NCI-H2227 (cell line): ENCODE results near the gene FN3KRP.

ENCODE experiments used
- DNase-seq: peaks from one replicate; lab custom pipeline; 2025; ENCODE audit not compliant: unreplicated experiment; lab: John Stamatoyannopoulos, UW

The FN3KRP gene

GRCh38 chr17:82687375-82687861, 29.1 kb upstream of the FN3KRP start:
- no peak for DNase-seq

DNA sequence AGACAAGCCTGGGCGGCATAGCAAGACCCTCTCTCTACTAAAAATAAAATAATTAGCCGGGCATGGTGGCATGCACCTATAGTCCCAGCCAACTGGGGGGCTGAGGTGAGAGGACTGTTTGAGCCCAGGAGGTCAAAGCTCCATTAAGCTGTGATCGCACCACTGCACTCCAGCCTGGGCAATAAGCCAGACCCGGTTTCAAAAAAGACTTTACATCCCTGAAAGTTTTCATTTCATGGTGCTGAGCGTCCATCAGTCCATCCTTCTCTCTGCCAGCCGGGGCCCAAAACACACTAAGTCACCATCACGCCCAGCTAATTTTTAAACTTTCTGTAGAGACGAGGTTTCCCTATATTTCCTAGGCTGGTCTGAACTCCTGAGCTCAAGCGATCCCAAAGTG, 28.6 kb upstream of the FN3KRP start:
- DNase-seq, result no peak

GRCh38 chr17:82689077-82689476, 27.4 kb upstream of the FN3KRP start:
- DNase-seq, result no peak

DNA sequence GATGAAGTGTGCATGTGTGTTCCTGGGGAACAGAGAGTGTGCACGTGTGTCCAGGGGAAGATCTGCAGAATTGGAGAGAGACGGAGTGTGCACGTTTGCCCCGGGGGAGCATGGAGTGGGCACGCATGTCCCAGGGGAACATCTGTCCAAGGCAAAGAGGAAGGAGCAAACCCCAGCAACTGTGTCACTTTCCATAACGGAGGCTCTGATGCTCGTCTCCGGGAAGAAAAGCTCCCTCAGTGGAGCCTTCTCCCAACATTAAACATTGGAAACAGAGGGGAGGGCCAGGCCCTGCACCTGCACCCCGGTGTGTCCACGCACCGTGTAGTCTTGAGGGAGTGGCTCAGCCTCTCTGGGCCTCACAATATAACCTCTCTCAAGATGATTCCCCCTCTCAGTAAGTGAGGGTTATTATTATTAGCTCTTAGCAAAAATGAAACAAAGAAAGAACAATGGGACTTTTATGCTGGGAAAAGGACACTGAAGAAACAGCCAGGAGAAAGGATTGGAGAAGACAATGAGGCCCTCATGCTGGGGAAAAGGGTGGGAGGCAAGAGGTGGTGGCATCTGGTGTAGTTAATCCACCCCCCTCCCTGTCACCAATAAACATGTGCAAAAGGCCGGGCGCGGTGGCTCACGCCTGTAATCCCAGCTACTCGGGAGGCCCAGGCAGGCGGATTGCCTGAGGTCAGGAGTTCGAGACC, 25.6 kb upstream of the FN3KRP start:
- peak; percentile 28 for DNase-seq

GRCh38 chr17:82691714-82692113, 24.8 kb upstream of the FN3KRP start:
- no peak for DNase-seq

- no peak for DNase-seq
Measured at GRCh38 chr17:82692268-82692667, 24.2 kb upstream of the FN3KRP start.

DNA sequence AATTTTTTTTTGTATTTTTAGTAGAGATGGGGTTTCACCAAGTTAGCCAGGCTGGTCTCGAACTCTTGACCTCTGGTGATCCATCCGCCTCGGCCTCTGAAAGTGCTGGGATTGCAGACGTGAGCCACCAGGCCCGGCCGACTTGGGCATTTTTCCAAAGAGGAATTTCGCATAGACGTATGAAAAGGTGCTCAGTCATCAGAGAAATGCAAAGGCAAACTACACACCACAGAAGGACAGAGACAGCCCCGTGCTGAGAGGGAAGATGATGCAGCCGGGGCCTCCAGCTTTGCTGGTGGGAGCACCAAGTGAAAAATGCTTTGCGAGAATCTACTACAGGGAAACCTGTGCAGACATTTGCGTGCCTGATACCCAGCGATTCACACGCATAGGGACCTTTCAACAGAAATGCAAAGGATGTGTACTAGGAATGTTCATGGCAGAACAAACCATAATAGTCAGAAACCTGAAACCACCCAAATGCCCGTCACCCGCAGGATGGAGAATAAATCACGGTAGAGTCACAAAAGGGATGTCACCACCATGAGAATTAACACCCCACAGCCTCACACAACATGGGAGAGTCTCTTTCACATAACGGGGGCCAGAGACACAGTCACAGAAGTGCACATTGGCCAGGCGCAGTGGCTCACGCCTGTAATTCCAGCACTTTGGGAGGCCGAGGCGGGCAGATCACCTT, 23.2 kb upstream of the FN3KRP start:
- no peak for DNase-seq

- DNase-seq, result no peak
Measured at GRCh38 chr17:82694647-82695046, 21.9 kb upstream of the FN3KRP start.

- no peak for DNase-seq
Measured at GRCh38 chr17:82696259-82696658, 20.2 kb upstream of the FN3KRP start.

DNA sequence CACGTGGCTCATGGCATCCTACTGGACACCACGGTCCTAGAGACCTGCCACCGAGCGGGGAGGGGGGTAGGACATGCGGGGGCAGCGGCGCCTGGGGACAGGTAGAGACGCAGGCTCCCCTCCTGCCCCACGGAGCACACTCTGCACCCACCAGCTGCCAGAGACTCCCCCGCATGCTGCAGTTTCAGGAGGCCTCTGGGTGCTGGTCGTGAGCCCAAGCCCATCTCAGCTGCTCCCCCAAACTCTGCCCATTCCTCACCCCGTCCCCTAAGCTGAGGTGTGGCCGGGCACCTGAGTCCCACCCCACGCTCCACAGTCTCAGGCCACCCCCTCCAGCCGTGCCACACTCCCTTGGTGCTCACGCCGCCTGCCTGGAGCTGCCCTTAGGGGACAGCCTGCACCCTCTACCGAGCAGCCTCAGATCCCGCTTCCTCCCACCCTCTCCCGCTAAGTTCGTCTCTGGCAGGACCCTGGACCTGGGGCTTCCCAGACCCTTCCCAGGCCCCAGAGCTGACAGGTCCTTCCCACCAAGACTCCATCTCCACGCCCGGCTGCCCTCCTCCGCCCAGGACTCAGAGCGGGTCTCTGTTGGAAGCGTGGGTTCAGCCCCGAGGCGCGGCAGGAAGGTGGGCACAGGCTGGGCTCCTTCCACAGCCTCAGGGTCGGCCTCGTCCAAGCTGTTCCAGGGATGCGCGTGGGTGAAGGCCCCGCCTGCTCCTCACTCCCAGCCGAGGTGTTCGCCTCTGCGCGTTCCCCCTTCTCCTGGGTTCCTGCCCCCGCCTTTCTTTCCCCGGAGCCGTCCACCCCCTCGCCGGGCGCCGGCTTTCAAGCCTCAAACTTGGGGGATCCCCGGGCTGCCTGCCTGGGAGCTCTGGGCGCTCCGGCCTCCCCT, 19.3 kb upstream of the FN3KRP start:
- no peak for DNase-seq

DNA sequence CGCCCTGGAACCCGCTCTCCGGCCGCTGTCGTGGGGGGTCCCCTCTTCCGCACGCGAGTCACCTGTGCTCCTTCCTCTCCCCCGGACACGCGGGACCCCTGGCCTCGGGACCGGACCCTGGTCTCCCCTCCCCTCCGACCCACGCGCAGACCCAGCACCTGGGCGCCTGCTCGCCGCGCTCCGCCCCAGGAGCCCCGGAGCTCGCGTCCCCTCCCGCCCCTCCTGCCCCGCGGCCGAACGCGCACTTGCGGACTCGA, 18.8 kb upstream of the FN3KRP start:
- no peak for DNase-seq

GRCh38 chr17:82698065-82698973, 18.2 kb upstream of the FN3KRP start, which contains the start of gene RAB40B:
RAB40B (minus strand) TSS chr17:82698698; CDS start chr17:82698596, 102 bp downstream.
- DNase-seq, result peak; percentile 98

- no peak for DNase-seq
Measured at GRCh38 chr17:82698974-82699442, 17.5 kb upstream of the FN3KRP start.

DNA sequence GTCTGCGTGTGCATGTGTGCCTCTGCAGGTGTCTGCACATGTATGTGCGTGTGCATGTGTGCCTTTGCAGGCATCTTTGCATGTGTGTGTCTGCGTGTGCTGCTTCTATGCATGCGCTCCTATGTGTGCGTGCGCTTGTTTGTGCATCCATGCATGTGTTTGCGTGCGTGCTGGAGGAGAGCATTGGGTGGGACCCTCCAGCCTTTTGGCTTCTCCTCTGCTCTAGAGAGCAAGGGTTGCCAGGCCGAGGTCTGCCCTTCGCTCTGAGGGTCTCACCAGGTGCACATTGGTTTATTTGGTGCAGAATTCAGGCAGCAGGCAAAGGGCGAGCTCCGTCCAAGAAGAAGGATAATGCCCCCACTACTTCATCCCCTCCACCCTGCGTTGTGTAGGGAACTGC, 17.0 kb upstream of the FN3KRP start:
- no peak for DNase-seq

- DNase-seq, result no peak
Measured at GRCh38 chr17:82702231-82702927, 14.1 kb upstream of the FN3KRP start.

GRCh38 chr17:82703036-82703745, 13.3 kb upstream of the FN3KRP start:
- DNase-seq, result no peak

DNA sequence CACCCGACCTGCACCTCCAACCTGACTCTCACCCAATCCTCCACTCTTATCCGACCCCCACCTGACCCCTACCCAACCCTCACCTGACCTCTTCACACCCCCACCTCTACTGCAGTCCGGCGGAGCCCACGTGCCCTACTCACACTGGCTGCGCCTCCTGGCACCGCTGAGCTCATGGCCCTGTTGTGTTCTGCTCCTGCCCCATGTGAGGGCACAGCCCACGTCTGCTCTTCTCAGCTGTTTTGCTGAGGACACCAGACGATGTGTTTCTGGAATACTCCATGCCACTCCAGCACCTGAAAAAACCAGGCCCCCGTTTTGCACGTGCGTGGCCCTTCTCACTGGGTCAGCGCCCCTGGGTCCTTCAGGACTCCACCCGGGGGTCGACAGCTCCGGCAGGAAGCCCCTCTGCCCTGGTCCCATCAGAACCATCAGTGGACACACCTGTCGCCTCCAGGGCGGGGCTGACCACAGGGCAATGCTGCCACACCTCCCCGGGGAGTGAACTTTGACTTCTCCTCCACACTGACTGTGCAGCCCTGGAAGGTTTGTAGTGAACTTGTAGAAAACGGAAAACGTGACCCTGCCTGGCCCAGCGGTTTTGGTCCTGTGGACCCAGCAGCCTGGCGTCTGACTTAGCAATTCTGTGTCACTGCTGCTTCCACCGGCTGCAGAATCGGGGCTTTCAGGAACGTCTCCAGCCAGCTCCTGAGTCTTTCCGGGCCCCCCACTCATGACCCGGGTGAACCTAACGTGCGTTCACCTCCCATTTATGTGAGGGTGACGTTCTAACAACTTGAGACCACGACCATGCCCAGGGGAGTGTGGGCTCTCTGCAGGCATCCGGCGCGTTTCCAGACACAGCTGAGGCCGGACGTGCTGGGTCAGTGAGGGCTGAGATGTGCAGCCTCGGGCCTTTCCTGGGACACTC, 12.3 kb upstream of the FN3KRP start:
- DNase-seq, result no peak

GRCh38 chr17:82704886-82705285, 11.6 kb upstream of the FN3KRP start:
- DNase-seq, result no peak
